ENCODE measurements around the gene GNAL. TPM values are rescaled to one million over a fixed set of nuclear protein-coding genes. Genes with fewer than 3 reads are reported as not detected.

GNAL gene
- total RNA-seq, 1 experiment from 2014 or later = 0.15 TPM

- CTCF ChIA-PET = no interaction called here
- no peak for ATAC-seq
- BruUV-seq (replicated peaks) = no TSS peak
Observed at GRCh38 chr18:11877497-11878135, 188.6 kb downstream of the GNAL start.

GRCh38 chr18:11880586-11881304 is 191.7 kb downstream of the GNAL start:
- ChIA-PET POLR2A (ENCODE audit: unreplicated experiment) (interaction anchor here (0.6 kb wide), 1 partner anchor 14 kb away, joined by 3 read pairs; no protein-coding TSS in a partner anchor), CTCF (no interaction called here)
- TF ChIP-seq EZH2 (IDR thresholded peaks at IDR 0.05; ENCODE audit: low read length, unreplicated experiment) (no peak), EZH2phosphoT487 (IDR thresholded peaks at IDR 0.05; ENCODE audit: borderline replicate concordance, low read length) (no peak), CTCF (conservative IDR thresholded peaks at IDR 0.05; ENCODE audit: low read depth, low read length) (no peak)
- Histone ChIP-seq H4K20me1 (ENCODE audit: low read length) (no peaks in the 10 kb centered on the region), H3K4me2 (ENCODE audit: low read length) (no peak overlapping the region), H3K9me3 (ENCODE audit: low read length) (no peaks in the 10 kb centered on the region), H3K9me2 (replicated peaks; ENCODE audit: low read length) (no peaks in the 10 kb centered on the region), H3K4me3 (ENCODE audit: low read length) (no peak overlapping the region), H3K9ac (ENCODE audit: low read length) (no peak overlapping the region), H3K27ac (ENCODE audit: low read length) (no peak overlapping the region), H2AFZ (ENCODE audit: low read length) (no peak overlapping the region), H3F3A (ENCODE audit: low read length, unreplicated experiment) (no peaks in the 10 kb centered on the region), H3K79me2 (ENCODE audit: low read length) (no peaks in the 10 kb centered on the region), H3K36me3 (ENCODE audit: low read depth, low read length) (peaks cover 10% of the 10 kb centered on the region; the same call in 1 of the 2 replicates), H3K27me3 (ENCODE audit: low read length) (no peaks in the 10 kb centered on the region), H3K4me1 (ENCODE audit: insufficient read depth, low read length) (peaks cover 16% of the 10 kb centered on the region)
- no TSS peak for BruUV-seq (replicated peaks)
- intact Hi-C loops (cut with micrococcal nuclease) = no loop called here
- DNase-seq (no peak), ATAC-seq (no peak)

More at GRCh38 chr18:11877497-11878135, 188.6 kb downstream of the GNAL start:
- H3K4me1 ChIP-seq (ENCODE audit: insufficient read depth, low read length) = peaks cover 3% of the 10 kb centered on the region
- no peaks in the 10 kb centered on the region for H4K20me1 ChIP-seq (ENCODE audit: low read length)
- H3K27me3 ChIP-seq (ENCODE audit: low read length) = no peaks in the 10 kb centered on the region
- TF ChIP-seq EZH2 (IDR thresholded peaks at IDR 0.05; ENCODE audit: low read length, unreplicated experiment) (no peak), CTCF (conservative IDR thresholded peaks at IDR 0.05; ENCODE audit: low read depth, low read length) (no peak), EZH2phosphoT487 (IDR thresholded peaks at IDR 0.05; ENCODE audit: borderline replicate concordance, low read length) (no peak)
- H3F3A ChIP-seq (ENCODE audit: low read length, unreplicated experiment) = no peaks in the 10 kb centered on the region
- H3K79me2 ChIP-seq (ENCODE audit: low read length) = no peaks in the 10 kb centered on the region
- H3K9me3 ChIP-seq (ENCODE audit: low read length) = no peaks in the 10 kb centered on the region
- POLR2A ChIA-PET (ENCODE audit: unreplicated experiment) = interaction anchor here (0.6 kb wide), 1 partner anchor 13 kb away, joined by 3 read pairs; no protein-coding TSS in a partner anchor
- no peaks in the 10 kb centered on the region for H3K9me2 ChIP-seq (replicated peaks; ENCODE audit: low read length)
- no peaks in the 10 kb centered on the region for H3K36me3 ChIP-seq (ENCODE audit: low read depth, low read length)
- H3K4me2 ChIP-seq (ENCODE audit: low read length) = no peak overlapping the region
- intact Hi-C loops (cut with micrococcal nuclease) = no loop called here
- H3K9ac ChIP-seq (ENCODE audit: low read length) = no peak overlapping the region
- no peak overlapping the region for H3K4me3 ChIP-seq (ENCODE audit: low read length)
- DNase-seq = no peak
- no peak overlapping the region for H2AFZ ChIP-seq (ENCODE audit: low read length)
- H3K27ac ChIP-seq (ENCODE audit: low read length) = no peak overlapping the region
